HG03460 (cell line): ENCODE results near the gene IBTK.
"Not testable (repeated sequence)": the region's sequence is repeated elsewhere in the genome, so short reads cannot be mapped to it uniquely, and the experiment has no call there.

ENCODE experiments used
- ATAC-seq: cut with Tn5 transposase; IDR thresholded peaks from one replicate; pipeline ENCODE4 v1.9.1; 2021; ENCODE audit not compliant: unreplicated experiment

Gene IBTK

GRCh38 chr6:82247505-82248272 is at the start of gene IBTK:
IBTK (minus strand) TSS chr6:82247744; CDS start chr6:82240486, 7,258 bp downstream.
- ATAC-seq: peak; percentile 84

DNA sequence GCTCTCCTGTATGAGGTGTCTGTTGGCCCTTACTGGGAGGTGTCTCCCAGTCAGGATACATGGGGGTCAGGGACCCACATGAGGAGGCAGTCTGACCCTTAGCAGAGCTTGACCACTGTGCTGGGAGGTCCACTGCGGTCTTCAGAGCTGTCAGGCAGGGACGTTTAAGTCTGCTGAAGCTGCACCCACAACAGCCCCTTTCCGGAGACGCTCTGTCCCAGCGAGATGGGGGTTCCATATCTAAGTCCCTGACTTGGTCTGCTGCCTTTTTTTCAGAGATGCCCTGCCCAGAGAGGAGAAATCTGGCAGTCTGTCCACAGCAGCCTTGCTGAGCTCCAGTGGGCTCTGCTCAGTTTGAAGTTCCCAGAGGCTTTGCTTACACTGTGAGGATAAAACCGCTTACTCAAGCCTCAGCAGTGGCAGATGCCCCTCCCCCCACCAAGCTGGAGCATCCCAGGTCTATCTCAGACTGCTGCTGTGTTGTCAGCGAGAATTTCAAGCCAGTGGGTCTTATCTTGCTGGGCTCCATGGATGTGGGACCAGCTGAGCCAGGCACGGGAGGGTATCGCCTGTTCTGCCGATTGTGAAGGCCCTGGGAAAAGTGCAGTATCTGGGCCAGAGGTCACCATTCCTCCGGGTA is 36.3 kb upstream of the IBTK start:
- ATAC-seq: no peak

- not testable (repeated sequence) for ATAC-seq
These were observed 34.0 kb upstream of the IBTK start for GRCh38 chr6:82281550-82281949.

GRCh38 chr6:82277686-82278085 is 30.1 kb upstream of the IBTK start:
- ATAC-seq: no peak

- no peak for ATAC-seq
These were observed 28.1 kb upstream of the IBTK start for GRCh38 chr6:82275686-82276085.

DNA sequence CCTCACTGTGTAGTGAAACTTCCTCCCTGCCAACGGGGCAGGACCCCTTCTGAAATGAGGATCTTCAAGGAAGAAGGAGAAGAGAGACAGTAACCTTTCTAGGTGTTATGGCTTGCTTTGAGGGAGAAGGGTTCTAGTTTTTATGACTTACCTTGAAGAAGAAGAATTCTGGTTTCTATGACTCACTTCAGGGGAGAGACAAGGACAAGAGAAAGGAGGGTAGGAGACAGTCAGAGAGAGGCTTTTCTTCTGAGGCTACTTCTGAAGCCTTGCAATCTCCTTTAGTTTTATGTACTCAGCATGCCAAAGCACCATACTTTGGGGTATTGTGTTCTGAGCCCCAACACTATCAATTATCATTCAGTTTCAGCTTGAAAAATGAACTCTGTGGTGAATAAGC is 25.8 kb upstream of the IBTK start:
- no peak for ATAC-seq

DNA sequence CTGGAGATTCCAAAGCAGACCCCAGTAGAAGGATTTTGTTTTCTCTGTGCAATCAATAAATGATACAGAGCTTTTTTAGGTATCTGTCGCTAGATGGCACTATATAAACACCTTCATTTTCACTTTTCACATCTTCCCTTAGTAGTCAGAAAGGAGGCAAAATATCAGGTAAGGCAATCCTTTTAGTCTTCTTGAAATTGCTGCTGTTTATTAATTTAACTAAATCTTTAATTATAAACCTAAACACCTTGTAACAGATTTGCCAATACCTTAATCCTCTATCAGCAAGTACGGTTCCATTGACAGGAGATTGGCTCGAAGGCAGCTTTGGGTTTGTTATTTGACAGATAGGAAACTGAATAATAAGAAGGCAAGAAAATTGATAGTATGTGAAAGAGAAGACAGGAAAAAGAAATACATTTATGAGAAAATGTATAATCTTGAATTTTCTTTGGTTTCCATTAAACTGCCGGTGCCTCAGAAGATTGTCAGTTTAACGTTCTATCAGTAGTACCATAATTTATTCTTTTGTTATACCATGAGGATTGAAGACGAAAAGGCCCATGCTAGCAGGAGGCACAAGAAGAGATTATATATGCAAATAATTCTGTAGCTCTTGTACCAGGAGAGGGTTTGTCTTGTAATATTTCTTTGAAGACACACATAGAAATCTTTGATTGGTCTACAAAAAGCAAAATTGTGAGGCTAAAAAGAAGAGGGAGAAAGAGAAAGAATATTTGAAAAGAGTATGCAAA is 23.5 kb upstream of the IBTK start:
- ATAC-seq: peak; percentile 50

DNA sequence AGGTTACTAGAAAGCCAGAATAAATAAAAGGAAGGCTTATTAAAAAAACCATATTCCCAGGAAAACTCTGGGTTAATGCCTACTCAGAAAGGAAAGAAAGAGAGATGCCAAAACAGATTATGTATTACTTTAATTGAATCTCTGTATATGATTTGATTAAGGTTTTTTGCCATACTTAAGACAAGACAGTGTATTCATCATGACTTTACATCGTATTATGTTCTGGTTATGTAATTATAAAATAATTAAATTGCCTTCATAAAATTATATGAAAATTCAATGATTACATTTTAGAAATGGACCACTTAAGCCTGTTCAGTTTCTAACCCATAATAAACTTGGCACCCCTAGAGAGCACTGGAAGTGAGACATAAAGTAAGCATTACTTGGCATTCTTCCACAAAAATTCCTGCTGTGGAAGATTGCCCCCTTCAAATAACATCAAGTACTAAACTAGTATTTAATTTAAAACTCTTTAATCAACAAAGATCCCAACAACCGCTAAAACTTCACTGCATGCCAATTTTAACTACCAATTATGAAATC is 20.8 kb upstream of the IBTK start:
- no peak for ATAC-seq

DNA sequence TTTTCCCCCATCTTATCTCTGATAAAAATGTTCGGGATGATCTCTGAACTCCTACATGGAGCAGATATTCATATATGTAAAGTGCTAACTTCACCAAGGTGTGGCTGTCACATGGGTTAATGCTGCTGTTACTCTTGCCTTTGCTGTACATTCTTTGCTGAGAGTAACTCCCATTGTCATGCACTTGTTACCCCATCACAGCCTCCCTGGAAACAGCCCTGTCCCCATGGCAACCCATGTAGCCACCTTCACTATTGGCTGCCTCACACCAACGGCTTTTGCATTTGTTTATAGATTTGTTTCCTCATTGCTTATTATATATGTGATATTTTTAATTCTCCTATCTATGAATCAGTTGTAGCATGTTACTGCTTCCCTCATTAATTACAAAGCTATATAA is 17.3 kb upstream of the IBTK start:
- ATAC-seq: no peak

DNA sequence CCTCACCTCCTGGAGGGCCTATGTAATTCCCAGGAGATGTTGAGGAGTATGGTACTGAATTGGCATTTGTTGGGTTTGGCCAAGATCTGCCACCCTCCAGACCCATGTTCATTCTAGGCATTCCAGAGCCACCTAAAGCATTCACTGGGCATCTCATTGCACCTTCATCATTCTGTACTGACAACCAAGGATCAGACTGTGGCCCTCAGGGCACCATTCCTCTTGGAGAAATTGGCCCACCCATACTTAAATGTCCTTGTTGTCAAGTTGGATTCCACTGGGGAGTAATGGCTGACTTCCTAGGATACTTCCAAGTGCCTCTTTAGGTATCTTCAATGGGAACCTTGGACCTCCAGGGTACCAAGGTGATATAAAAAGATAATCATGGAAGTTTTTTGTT is 16.8 kb upstream of the IBTK start:
- ATAC-seq: no peak

DNA sequence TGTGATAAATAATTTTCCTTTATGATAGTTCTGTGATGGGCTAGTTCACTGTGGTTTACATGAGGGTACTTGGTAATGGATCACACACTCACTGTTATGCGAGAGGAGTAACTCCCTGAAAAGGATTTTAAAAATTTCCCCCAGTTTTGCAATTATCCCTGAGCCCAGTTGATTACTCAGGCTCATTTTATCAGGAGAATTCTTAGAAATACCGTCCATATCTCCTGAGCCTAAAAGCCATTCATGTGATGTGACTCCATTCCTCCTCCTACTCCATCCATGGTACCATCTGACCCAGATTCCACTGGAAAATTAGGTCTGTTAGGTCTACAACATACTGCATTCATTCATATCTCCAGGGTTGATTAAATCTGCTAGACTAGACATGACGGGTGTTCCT is 16.4 kb upstream of the IBTK start:
- ATAC-seq: no peak

GRCh38 chr6:82260997-82261732 is 13.6 kb upstream of the IBTK start:
- ATAC-seq: no peak

DNA sequence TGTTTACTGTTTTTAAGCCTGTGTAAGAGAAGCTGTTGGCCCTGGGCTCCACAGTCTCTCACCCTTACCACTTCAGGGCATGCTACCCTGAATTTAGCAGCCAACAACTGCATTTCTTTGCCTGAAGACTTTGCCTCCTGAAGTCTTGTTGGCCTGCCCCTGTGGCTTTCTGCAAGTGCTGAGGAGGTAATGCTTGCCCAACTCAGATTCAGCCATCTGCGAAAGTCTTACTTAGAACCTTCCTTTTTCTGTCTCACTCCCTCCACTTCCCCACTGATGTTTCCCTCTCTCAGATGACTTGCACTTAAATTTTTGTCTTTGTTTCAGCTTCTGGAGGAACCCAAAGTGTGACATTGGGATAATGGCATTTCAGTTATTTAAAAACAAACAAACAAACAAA is 11.8 kb upstream of the IBTK start:
- no peak for ATAC-seq

GRCh38 chr6:82257088-82257774 is 9.7 kb upstream of the IBTK start:
- no peak for ATAC-seq

DNA sequence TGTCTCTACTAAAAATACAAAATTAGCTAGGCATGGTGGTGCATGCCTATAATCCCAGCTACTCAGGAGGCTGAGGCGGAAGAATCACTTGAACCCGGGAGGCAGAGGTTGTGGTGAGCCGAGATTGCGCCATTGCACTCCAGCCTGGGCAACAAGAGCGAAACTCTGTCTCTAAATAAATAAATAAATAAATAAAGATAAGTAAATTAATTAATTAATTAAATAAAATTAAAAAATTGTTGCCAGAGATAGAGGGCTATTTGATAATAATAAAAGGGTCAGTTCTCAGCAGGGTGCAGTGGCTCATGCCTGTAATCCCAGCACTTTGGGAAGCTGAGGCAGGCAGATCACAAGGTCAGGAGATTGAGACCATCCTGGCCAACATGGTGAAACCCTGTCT is 7.2 kb upstream of the IBTK start:
- not testable (repeated sequence) for ATAC-seq

DNA sequence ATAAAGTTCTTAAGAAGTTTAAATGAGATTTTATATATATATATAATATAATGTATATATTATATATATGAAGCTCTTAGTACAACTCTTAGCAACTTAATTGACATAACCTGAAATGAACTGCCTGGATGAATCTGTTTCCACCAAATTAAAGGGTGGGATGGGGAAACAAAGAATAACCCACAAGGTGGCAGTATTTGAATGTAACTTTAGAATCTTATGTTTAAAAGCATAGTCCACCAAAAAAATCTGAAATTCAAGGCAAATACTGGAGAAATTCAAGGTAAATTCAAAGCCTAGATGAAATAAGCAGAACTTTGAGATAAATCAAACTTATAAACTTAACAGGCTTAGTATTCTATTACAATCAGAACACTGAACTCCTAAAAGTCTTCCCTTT is 4.4 kb upstream of the IBTK start:
- ATAC-seq: no peak

- no peak for ATAC-seq
These were observed 2.1 kb upstream of the IBTK start for GRCh38 chr6:82249381-82250253.

DNA sequence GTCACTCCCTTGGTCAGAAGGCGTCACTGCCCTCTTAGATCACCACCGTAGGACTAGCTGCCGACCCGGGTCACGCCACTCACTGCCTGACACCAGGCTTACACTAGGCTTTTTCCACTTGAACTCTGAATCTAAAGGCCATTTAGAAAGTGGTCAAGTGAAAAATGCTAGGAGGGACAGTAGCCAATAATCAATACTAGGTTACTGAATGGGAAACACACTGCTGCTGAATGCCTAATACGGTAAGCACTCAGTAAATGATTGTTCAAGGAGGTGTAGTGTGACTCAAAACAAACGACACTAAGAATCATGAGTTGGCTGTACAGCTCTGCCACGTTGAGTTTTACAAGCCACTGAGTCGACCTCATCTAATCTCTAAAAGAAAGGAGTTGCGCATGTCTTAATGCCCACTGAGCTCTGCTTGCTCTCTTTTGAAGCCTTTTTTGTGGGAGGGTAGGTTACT is 760 bp upstream of the IBTK start:
- peak; percentile 44 for ATAC-seq

DNA sequence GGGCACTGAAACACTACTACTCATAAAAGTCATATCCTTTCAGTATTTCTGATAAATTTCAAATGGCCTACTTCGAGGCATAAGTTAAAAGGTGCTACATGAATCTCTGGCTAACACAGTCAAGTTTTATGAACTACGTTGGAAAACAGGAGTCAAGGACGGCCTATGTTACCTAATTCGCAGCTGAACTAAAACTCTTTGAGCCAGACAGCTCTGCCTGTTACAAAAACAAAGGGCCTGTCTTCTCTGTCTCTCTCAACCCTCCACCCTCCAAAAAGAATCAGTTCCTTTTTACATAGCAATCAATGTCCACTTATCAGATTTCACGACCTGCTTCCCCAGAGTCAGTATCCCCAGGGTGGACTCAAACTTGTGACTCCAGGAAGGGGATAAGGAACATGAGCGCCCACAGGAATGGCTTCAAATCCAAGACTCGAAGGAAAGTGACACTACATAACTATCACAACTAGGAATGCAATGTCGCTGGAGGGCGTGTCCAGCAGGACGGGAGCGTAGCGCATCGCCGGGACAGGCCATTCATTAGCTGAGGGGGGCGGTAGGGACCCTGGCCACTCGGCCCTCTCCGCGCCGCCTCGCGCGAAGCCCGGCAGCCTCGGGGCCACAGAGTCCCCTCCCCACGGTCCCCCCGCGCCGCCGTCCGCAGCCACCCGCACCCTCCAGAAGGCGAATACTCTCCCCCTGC is 591 bp downstream of the IBTK start:
- ATAC-seq: peak; percentile 38
